Measurements from ENCODE around the gene CCDC150.

GRCh38 chr2:196606516-196606915 lies 33.0 kb upstream of the CCDC150 start:
- TF ChIP-seq CTCF (conservative IDR thresholded peaks at IDR 0.05; ENCODE audit: low read depth, low read length) (no peak), EZH2phosphoT487 (IDR thresholded peaks at IDR 0.05; ENCODE audit: borderline replicate concordance, low read length) (no peak)
